CD4-positive, alpha-beta T cell treated with Interferon gamma for 1 hour (primary cell): ENCODE results near the gene COL19A1.
"Not testable (repeated sequence)": the region's sequence is repeated elsewhere in the genome, so short reads cannot be mapped to it uniquely, and the experiment has no call there.

Experiments
- DNase-seq: peaks from one replicate; pipeline ENCODE4 v3.0.0-alpha.2; 2020

Gene COL19A1

GRCh38 chr6:69976591-69977090, 110.3 kb downstream of the COL19A1 start:
- no peak for DNase-seq

DNA sequence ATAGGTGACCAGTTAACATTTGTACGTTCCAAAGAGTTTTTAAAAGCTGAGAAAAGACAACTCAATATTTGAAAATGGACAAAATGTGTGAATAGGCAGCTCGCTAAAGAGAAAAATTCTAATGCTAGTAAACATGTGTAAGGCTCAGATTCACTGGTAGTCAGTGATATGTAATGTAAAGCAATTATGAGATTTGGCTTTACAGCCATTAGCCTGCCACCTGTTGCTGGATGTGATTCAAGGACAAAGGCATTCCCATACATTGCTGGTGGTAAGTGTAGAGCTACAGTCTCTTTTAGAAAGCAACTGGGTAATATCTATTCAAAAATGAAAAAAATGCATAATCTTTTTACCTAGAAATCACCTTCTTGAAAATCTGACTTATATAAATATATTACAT, 114.3 kb downstream of the COL19A1 start:
- DNase-seq = no peak

- DNase-seq = no peak
Observed at GRCh38 chr6:69984506-69984905, 118.2 kb downstream of the COL19A1 start.

DNA sequence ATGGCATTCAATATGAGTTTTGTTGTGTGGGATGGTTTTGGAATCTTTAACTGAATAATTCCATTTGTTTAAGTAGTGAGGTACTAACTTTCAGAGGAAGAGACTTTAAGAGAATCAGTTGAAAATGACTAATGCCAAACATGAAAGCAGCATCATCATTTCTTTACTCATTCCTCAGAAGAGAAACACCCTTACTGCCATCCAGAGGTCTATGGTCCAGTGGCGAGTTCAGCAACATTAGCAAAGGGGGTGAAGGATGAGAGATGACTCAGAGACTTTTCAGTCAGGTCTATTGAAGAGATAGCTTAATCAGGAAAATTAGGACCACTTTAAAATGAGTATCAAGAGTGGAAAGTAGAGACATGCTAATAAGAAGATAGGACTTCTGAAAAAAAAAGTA, 118.8 kb downstream of the COL19A1 start:
- DNase-seq = no peak

DNA sequence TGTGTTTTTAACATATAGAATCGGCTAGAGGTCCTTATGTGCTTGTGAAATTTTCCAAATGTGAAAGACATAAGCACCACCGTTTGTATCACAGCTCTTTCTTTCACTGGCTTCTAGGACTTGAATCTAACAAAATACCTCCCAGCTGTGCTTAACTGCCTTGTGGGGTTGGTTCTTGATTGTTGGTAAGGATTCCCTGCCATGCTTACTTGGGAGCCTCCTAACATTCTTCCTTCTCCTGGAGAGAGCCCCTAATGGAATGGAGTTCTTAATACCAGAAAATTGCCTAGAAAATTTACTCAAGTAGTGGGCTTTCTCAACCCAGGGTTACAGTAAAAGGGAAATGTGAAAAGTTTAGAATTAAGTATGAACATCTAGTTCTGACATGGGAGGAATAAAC, 121.2 kb downstream of the COL19A1 start:
- DNase-seq = no peak

DNA sequence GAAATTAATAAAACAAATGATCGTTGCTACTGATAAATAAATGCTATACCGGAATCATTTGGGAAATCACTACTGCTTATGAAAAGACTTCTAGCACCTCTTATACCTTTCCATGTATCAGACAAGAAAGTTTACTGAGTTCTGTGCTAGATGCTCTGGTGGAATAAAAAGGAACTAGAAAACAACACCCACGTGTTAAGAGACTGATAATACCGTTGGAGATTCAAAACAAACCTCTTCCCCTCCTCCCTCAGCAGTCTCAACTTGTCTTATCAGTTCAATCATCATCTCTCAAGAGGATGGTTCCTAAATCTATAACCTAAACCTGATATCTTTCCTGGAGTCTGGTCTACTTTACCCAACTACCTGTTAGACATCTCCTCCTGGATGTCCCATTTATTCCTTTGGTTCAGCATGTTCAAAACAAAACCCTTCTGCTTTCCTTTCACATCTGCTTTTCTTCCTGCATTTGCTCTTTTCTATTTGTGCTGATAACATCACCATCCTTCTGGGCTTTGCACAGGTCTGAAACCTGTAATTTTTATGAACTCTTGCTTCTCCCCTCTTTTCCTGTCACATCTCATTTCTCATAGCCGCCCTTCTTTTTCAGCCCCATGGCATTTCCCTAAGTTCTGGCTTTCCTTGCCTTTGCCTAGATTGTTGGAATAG, 122.2 kb downstream of the COL19A1 start:
- DNase-seq = no peak

DNA sequence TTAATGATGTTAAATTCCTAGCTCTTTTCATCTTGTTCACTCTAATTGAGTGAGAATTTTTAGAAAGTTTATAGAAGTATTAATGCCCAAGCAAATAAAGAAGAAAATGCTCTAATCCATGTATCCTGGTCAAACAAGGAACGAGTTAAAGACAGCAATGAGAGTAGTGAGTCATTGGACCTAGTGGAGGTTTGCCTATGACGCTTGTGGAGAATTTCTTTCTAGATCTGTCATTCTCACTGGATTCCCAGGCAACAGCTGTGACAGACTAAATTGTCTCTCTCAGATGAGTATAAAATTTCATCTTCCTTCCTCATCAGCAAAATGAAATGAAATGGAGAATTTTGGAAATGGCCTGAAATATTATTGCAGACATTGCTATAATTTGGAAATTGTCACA, 127.9 kb downstream of the COL19A1 start:
- no peak for DNase-seq

GRCh38 chr6:70008189-70008588, 141.8 kb downstream of the COL19A1 start:
- DNase-seq = no peak

GRCh38 chr6:70010339-70010738, 144.0 kb downstream of the COL19A1 start:
- DNase-seq = not testable (repeated sequence)

- not testable (repeated sequence) for DNase-seq
Observed at GRCh38 chr6:70023201-70023600, 156.8 kb downstream of the COL19A1 start.

DNA sequence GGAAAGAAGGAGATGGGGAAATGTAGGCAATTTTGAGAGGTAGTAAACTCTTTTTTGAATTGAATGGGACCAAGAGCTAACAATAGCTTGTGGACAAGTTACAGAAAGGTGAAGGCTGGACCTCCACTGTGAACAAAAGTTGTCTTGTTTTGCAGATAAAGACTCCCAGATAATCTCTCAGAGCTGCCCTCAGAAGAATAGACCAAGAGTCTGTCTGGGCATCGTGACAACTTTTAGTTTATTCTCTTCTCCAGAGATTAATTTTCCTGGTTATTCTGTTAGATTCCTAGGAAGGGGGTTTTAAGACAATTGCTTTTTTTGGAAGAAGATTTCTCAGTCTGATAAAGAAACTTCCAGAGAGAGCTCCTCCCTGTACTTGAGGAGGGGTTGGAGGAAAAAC, 161.9 kb downstream of the COL19A1 start:
- DNase-seq = no peak

DNA sequence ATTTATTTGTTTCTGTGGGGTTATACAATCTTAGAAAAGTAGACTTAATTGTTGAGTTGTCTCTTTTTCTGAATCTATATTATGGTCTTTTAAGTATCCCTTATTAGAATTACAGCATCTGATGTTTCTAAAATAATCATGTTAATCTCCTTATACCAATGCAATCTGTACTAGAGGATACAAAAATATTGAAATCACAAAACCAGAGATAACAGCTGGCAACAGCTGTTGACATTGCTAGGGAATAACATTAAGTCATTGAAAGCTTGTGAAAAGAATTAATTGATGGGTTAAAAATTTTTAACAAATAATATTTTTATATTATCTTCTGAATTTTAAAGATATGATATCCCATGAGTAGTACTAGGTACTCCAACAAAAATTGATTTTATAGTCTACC, 162.6 kb downstream of the COL19A1 start:
- DNase-seq = no peak

DNA sequence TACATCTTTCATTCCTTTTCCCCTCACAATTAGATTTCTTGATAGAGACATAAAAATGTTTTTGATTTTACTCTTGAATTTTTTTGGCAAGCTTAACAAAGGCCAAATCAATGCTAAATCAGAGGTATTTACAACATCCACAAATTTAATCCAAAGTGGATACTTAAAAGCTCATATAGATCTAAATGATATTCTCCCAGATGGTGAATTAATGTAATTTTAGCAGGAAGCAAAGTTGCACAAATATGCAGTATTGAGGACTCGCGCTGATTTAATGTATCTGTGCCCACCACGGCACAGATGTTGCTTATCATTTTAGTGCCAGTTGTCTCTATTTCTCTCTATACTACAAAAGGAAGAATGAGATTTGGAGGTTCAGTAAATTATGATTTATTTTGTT, 167.4 kb downstream of the COL19A1 start:
- no peak for DNase-seq

GRCh38 chr6:70037445-70037844, 171.1 kb downstream of the COL19A1 start:
- no peak for DNase-seq

DNA sequence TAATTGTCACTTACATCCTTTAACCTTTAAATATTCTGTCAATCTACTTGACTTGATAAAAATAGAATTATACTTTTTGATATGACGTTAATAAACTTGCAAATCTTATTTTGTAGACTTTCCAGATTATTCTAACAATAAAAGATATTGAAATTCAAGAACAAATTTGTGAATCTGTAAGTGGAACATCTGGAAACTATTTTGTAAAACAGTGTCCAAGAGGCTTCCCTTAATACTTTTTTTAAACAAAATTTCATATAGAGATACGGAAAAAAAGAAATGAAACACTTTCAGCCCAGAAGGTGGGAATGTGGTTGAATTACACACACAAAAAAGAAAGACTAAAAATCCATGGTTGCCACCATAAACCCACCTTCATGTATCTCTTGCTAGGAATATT, 174.4 kb downstream of the COL19A1 start:
- no peak for DNase-seq

DNA sequence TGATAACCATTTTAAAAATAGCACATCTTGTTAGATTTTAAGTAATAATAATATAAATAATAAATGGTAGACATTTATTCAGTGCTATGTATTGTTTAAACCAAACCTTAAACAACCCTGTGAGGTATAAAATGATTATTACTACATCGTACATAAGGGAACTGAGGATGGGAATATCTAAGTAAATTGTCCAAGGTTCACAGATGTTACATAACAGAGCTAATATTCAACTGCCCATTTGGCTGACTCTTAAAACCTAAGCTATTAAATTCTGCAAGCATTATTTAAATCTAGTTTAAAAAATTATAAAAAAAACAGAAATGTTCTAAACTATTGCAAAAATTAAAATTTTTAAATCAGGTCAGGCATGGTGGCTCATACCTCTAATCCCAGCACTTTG, 175.1 kb downstream of the COL19A1 start:
- DNase-seq = no peak

DNA sequence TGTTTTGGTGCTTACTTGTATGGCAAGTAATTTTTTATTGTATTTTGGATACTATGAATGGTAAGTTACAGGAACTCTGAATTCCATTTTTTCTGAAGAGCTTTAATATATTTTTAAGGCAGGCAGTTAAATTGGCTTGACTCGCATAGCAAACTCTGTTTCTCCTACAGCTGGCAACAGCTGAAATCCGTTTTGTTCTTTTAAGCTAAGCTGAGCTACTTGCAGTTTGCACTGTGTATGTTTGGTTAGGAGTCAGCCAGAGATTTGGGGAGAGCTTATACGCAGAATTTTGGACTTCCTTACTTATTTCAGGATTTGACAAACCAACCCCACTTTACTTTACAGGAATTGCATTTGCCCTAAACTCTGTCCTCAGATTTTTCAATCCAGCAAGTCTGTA, 179.1 kb downstream of the COL19A1 start:
- DNase-seq = no peak

DNA sequence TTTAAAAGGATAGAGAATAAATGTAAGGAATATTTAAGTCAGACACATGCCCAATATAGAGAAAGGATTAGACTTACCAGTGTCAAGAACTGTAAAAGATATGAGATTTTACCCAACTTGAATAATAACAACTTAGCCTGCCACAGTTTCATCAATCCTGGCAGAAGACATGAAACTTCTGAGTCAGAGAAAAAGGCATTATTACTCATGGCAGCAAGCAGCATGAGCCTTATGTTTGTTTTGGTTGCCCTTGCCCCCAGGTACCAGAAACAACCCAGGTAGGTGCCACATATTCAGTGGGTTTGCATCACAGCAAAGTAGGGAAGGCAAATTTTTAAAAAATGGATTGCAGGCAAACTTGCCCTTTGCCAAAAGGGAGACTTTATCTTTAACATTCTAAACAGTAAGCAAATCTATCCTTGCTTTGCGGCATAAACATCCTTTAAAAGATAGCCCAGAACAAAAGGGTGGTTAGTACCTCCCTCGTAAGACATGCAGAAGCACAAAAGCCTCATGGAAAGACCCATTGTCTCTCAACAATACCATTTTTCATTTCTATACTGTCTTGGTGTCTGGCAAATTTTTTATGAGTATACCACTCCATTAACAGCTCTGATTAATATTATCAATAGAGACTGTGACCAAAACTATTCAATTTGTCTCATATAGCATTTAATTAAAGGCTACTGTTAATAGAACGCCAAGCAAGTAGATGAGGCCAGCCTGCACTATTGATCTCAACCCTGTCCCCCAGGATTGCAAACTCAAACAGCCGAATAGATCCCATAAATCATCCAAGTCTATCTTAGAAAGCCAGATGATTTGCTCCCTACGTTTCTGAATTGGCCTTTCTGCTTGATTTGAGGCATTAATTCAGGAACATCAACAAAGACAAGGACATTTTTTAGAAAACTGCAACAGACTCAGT, 185.1 kb downstream of the COL19A1 start:
- DNase-seq = no peak

DNA sequence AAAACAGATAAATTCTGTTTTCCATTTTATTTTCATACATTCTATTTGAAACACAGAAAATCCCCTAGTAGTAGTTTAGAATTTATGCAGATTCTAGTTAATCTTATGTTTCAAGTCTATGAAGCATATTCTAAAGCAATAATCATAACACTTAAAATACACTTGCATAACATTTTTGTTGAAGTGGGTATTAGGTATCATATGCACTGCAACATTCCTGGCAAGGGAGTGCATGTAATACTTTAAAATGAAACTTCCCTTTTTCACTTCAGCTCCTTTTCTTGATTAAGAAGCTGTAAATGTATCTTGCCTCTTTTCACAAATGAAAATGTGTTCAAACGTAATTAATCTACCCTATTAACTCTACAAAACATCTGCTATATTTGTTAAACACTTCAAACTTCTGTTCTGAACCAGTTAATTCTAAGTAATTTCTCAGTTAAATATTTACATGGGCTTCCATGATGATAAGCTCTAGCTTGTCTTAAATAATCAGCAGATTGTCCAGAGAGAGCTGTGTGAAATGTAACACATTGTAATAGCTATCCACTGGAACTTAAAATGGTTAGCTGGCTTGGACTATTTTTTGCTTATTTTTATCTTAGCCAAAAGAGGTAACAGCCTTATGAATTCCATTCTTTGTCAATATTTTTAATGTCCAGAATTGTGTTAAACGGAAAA, 192.8 kb downstream of the COL19A1 start:
- DNase-seq = no peak

- no peak for DNase-seq
Observed at GRCh38 chr6:70060680-70061079, 194.3 kb downstream of the COL19A1 start.

DNA sequence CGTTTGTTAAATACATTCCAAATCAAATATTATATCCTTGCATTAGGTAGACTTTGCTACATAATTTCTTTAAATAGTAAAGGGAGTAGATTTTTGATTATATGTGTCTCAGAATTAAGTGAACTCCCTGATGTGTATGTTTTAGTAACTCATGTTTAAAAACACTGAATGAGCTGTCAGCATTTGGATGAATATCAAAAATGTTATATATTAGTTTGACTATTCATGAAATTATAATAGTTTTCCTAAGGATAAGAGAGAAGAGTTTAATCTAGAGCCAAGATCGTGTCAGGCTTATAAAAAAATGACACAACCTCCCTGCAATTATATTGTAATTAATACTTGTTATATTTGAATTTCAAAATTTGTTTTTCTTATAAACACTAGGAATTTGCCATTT, 195.2 kb downstream of the COL19A1 start:
- DNase-seq = no peak

GRCh38 chr6:70062010-70062409, 195.7 kb downstream of the COL19A1 start:
- DNase-seq = no peak

DNA sequence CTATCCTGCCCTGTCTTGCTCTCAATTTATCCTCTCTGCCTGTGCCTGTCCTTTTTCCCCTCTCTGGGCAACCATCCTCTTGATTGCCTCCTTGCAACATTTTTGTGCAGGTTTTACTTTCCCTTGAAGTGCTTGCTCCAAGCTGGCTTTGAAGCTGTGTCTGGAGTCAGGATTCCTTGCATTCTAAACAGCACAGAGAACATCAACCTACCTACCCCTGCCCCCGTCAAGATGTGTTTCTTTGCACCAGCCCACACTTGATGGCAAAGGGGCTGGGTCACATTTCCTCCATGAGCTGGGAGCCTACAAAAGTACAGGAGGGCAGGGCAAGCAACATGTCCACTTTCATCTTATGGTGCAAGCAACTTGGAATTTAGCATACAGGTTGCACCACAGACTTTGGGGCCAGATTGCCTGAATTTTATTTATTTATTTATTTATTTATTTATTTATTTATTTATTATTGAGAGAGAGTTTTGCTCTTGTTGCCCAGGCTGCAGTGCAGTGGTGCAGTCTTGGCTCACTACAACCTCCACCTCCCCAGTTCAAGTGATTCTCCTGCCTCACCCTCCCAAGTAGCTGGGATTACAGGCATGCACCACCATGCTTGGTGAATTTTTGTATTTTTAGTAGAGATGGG, 206.3 kb downstream of the COL19A1 start:
- DNase-seq = no peak
